Activated CD4-positive, CD25-positive, alpha-beta regulatory T cell (primary cell): ENCODE results near the gene CNIH3.

ENCODE experiments used
- DNase-seq, 4 experiments: peaks; one replicate each; lab custom pipeline; 2025; lab: John Stamatoyannopoulos, UW

The CNIH3 gene

DNA sequence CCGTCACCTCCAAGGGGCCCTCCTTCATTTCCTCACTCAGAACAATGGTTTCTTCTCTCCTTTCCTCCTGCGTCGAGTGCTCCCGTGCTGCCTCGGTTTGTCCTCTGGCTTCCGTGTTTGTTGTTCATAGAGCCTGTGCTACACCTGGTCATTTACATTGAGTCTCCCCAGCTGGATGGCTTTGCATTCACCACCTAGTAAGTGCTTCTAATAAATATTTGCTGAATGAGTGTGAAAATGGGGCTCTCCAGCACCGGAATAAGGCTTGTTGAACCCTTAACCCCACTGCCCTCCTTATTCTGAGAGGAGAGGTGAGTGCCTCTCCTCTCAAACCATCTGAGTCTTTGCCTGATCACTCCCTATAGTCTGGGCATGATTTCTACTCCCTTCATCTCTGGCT lies 104.9 kb downstream of the CNIH3 start:
- no peak for DNase-seq

DNA sequence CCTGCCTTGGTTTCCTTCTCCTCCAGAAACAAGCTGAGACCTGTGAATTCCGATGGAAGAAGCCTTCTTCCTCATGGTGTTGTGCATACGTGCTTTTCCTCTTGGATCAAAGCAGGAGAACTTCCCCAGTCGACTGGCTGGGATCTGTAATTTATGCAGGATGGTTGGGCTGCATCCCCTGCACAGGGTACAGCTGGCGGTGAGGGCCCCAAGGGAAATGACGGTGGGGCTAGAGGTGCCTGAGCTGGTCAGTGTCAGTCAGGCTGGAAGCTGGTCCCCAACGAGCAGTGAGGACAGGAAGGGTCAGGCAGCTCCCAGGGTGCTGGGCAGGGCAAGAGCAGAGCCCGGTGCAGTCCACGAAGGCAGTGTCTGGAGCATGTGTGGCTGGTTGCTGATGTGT lies 106.7 kb downstream of the CNIH3 start:
- no peak for DNase-seq

DNA sequence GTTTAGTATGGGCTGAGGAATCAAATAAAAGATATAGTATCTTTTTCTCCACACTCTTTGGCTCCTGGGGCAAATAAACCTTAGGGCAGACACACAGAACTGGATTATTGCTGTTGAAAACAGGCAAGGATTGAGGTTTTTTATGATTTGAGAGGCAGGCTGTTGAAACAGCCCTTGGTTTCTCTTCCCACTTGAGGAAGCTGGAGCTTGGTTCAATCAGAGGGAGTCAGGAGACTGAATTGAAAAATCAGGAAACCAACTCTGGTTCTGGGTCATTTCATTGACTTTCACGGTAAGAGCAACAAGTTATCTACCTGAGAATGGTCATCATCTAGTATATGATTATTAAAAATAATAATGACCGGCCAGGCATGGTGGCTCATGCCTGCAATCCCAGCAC lies 108.4 kb downstream of the CNIH3 start:
- DNase-seq, result no peak

DNA sequence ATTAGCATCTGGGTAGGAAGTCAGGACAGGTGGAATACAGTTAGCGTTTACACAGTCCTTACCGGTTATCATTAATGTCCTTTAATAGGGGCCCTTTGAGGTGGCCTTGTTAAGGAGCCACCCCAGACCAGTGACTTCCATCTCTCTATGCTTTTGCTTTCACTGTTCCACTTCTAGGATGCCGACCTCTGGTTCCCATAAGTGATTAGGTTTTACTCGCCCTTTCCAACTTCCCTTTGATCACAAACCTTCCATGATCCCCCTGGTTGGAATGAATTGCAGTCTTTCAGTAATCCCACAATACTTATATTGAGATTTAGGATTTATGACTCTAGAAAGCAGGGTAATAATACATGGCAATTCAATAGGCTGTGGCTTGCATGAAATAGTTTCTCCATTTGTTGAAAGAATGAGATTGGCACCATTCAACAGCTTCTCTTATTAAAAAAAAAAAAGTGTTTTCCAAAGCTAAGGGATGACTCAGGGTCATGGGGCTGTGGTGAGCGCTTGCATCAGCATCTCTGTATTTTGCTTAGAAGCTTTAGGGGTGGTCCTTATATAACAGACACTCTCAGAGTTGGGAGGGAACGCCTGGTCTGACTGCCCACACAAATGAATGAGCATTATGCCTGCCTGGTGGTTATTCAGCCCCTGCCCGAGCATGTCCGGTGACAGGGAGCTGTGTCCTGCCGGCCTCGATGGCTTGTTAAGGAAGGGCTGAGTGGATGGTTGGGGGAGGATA lies 110.5 kb downstream of the CNIH3 start:
- no peak for DNase-seq

DNA sequence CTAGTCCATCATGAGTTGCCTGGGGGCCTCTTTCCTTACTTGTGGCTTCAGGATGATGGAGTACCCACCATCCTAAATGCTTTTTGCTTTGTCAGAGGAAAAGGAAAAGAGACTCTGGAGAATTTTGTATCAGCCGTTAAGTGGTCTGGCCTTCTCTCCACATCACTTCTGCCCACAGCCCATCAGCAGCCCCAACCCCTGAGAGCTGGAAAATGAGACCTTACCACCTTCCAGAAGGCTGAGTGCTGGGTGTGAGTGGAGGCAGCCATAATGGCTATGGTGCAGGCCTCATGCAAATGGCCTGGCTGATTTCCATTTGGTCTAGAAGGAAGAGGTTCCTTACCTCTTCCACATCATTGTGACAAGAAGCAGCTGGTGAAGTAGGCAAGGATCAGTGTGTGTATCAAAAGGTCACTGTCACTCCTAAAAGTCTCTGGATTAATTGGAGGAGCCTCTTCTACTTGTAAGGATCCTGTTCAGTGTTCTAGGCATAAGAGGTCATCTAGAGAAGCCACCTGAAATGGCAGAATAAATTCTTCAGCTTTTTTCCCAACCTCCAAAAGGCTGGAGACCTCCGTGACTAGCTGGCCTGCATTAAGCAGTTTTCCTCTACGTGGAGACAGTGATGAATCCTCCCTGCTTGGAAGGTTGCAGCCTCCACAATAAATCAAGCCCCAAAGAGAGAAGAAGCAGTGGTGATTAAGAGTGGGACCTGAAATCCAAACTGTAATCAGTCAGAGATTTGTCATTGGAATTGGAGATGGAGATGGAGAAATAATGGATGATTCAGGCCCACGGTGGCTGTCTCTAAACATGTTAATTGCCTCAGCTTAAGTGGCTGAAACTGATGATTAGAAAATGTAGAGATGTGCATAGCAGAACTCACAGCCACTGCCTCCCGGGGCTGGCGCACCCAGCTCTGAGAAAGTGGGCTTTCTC lies 111.5 kb downstream of the CNIH3 start:
- no peak for DNase-seq

DNA sequence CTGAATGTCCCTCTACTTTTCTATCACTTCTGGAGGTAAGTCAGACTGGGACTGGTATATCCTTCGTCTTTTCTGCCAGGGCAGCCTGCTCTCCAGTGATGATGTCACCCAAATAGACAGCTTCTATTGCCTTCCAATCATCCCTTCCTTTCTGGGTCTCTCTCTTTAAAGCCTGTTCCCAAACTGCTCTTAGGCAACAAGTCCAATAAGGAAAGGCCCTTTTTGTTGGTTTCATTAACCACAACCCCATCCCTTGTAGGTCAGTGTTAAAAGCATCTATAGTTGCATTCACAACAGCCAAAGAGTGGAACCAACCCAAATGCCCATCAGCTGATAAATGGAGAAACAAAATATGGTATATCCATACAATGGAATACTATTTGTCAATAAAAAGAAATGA lies 114.4 kb downstream of the CNIH3 start:
- no peak for DNase-seq

DNA sequence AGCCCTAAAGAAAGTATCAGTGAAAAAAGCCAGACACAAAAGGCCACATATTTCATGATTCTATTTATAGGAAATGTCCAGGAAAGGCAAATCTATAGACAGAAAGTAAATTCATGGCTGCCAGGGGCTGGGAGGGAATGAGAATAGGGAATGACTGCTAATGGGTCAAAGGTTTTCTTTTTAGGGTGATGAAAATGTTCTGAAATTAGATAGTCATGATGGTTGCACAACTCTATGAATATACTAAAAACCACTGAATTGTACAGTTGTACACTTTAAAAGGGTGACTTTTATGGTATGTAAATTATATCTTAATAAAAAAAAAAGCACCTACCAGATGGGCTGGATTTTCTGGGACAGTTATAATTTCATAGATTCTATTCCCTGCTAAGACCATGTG lies 114.8 kb downstream of the CNIH3 start:
- DNase-seq, result no peak

DNA sequence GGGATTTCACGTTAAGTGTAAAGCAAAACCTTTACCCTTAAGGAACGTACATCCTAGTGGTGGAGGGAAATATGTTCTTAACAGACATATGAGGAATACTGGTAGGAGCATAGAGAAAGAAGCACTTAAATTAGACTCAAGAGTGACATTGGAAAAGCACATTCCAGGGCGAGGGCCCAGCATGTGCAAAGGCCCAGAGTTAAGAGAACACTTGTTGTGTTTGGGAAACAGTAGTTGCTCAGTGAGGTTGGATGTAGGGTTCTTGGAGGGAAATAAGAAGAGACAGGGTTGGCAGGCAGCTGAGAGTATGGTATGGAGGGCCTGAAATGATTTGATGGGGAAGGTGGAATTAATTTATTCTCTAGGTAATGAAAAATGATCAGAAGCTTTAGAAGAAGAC lies 115.5 kb downstream of the CNIH3 start:
- no peak for DNase-seq

DNA sequence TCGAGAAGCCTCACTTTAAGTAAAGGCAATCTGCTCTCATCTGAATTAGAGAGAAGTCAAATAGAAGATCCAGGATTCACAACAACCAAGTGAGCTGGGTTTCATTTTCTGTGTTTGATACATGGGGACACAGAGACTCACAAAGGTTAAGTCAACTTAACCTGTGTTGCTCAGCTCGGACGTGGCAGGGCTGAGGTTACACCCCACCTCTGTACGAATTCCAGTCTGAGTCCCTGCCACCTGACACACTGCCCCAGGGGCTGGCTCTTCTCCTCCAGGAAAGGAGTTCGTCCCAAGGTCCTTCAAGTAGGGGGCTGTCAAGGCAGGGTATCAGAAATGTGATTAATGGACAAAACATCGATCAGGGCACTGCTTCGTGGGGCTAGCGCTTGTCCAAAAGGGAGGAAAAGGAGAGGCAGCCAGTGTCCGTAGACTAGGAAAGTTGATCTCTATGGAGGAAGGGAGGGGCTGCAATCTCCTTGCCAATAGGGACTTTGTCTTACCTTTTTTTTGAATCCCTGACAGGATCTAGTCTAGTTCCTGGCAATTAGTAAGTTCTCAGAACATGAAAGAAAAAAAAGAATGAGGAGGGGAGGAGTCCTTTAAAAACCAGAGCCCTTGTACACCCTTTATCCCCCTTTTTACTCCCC lies 116.4 kb downstream of the CNIH3 start:
- DNase-seq, result no peak

DNA sequence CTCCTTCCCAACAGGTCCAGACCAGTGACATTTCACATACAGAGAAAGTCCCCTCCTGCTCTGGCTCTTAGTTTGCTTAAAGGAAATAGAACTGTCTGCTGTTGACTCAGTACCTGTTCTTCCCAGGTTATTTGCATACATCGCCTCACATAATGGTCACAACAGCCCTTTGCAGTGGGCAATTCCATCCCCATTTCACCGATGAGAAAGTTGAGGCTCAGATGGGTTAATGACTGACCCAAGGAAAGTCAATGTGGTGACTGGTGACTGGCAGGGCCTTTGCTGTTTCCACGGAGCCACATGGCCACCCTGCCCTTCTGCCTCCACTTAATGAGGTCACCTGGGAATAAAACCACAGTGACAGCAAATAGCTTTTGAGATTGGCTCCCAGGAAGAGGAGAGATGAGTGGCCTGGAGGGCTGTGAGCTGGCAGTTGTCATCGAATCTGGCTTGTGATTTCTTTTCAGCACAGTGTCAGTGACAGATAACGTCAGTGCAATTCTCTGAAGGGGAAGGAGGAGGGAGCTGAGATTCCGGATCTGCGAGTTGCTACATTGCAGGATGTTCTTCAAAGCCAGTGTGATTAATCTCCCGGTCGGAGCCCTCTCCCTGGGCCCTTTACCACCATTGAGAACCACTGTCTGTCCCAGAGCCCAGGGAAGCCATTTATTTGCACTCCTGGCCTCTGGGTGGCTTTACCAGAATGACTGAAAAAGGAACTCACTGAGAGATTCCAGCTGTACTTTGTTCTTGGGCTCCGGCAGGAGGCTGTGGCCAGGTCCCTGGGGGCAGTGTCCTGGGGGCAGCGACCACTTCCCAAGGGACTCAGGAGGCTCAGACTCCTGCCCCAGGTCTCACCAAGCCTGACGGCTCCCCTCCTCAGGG lies 117.2 kb downstream of the CNIH3 start:
- DNase-seq, result no peak

DNA sequence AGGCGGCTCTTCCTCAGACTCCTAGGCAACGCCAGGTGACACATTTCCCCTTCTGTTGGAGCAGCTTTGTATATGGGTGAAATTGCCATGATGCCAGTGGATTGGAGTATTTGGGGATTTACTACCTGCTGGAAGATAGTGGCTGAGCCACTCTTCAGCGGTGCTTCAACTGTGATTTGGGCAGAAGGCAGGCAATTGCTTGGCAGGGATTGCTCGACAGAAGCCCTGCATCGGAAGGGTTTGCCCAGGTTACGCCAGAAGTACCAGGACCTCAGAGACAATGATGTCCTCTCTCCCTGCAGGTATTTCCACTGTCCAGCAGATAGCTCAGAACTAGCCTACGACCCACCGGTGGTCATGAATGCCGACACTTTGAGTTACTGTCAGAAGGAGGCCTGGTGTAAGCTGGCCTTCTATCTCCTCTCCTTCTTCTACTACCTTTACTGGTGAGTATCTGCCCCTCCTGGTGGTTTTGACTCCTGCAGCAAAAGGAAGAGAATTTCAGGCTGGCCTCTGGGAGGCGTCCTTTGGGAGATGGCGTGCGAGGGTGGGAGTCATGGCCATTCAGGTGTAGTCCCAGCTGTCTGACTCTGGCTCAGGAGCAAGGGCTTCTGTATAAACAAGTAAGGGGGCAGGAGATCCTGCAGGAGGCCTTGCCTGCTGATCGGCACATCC lies 118.3 kb downstream of the CNIH3 start:
- no peak for DNase-seq

DNA sequence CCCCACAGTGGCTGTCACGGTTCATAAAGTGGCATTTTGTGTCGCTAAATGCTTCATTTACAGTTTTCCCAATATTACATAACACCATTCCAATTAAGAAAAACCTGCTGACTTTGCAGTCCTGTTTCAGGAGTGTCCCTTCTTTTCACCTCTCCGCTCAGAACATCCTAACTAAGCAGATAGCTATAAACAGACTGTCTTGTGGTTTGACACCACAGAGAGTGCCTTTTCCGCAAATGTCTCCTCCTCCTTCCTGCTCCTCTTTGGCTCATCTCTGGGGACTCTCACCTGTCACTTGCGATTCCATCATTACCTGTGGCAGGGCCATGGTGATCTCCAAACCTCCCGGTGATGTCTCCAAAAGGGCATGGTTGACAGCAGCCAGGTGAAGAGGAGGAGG lies 119.0 kb downstream of the CNIH3 start:
- no peak for DNase-seq

DNA sequence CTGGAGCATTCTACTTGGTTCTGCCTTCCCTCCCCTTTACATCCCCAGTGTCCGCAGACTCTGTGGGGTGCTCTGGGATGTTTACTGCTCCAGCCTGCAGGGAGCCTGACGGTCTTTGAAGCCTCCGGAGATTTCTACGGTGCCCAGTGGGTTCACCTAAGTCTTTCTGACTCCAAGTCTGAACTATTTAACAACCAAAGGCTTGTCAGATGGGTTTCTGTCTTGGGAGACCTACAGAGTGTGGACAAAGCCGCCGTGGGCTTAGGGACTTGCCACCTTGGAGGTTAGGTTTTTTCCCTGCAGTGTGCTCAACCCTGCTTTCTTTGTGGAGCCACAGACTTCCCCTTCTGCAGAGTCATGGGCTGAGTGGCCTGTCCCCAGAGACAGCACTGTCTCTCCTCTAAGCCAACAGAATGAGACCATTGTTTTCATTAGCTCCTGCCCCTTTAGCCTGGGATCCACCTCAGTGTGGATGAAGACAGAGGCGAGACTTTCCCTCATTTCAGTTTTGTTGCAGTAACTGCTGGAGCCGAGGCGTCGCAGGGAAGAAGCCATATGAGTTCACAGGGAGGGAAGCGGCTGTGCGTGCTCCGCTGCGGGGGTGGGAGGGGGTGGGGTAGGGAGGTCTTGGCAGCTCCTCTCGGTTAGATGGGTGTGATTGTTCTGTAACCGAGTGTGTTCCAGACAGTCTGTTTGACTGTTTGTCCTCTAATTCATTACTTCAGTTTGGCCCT lies 120.7 kb downstream of the CNIH3 start:
- no peak for DNase-seq

DNA sequence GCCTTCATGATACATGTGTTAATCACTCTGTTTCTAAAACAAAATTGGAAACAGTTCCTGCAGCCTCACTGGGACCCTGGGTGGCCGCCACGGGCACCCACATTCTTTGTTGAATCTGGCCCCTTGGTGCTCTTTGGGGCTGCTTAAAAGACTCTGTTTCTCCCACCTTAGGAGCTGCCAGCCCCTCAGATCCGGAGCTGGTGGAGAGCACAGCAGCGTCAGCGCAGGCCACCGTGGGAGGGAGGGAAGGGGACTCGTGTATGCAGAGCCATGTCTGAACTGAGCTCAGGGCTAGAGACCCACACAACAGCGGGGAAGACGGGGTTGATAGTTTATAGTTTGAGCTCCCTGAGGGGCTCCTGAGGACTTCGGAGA lies 121.2 kb downstream of the CNIH3 start:
- DNase-seq, result no peak

DNA sequence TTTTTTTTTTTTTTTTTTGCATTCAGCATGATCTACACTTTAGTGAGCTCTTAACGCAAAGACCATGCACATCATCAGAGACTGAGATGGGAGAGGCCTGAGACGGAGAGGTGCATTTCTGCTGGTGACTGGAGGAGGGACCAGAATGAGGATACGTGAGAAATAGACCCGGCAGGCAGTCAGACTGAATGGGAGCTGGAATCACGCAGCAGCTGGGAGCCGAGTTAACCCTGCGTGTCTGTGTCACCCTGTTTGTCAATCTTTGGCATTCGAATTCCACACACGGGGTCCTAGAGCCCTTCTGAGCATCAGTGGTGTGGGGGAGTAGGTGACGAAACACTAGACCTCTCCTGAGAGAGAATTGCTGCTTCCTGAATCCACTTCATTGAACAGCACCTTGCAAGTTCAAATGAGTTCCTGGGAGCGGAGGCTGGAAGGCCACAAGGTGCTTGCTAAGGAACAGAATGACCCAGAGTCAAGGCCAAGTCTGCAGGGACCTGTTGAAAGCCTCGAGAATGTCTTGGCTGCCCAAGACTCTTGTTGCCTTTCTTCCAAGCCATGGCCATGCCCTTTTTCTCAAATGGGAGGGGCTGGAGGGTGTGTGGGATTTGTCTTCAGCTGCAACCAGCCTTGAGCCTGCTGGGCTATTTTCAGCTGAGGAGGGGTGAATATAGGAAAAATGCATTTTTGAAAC lies 123.3 kb downstream of the CNIH3 start:
- DNase-seq, result no peak

DNA sequence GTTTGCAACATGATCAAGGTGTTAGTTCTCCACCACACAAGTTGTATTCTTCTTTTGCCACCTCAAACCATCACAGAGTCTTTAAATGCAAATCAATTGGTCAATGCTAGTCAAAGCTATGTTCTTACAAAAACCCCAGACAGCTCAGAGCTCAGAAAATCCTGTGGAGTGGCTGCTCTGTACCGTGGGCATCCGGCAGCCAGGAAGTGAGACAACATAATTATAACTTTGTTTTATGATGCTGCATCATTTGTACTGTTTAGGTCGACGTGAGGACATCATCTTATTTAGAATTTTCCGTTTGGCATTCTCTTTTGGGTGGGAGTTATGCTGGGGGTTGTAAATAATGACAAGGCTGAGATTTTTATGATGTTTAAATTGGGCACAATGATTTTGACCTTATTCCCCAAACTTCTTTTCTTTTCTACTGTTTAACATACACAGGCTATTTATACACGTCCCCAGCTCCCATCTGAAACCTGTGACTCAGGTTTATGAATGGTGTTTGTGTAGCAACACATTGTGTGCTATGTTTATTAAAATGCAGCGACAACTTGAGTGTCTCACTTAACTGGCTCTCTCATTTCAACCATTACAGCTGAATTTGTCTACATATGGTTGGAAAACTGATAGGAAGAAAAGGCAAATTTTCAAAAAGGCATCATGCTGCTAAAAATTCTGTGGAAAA lies 124.0 kb downstream of the CNIH3 start:
- no peak for DNase-seq

DNA sequence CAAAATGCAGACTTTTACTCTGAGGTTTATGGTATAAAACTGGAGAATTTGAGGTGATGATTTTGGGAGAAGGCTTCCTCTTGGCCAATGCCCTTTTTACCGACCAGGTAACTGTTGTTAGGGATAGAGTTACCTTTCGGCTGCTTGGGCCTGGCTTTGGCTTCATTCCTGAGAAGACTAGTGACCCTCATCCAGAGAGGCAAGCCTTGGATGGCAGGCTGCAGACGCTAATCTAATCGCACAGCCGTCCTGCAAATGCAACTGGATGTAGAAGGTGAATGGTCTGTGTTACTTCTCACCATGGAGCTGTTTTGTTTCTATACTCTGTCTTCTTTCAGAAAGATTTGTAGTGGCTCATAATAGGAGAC lies 124.6 kb downstream of the CNIH3 start:
- no peak for DNase-seq

DNA sequence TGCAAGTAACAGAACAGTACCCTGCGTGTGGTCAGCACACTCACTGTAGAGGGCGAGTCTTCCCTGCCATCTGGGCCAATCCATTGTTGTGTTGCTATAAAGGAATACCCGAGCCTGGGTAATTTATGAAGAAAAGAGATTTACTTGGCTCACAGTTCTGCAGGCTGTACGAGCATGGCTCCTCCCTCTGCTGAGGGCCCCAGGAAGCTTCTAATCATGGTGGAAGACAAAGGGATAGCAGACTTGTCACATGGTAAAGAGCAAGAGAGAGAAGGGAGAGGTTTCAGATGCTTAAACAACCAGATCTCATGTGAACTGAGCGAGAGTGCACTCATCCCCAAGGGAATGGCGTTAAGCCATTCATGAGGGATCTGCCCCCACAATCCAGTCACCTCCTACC lies 126.2 kb downstream of the CNIH3 start:
- DNase-seq, result no peak

DNA sequence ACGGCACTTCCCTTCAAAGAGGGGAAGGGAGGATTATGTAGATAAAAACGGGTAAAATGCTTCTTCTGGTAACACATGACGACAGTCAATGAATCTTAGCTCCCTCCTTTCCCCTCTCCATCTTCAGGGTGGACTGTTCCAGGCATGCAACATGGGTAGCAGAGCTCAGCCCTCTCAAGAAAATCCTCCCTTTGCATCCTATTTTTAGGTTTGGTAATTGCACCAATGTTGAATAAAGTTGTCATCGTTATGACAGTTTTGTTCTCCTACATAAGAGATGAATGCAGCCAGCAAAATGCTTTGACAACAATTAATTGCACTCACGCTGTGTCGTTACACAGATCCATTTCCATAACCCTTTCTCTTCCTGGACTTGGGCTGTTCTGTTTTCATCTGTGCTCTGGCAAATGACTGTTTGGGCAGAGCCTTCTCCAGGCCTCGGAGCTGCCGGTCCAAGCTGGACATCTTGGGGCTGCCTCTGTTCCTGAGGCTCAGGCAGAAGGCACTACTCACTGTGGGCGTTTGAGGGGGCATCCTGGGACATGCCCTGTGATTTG lies 127.6 kb downstream of the CNIH3 start:
- no peak for DNase-seq
